Stimulated activated CD8-positive, alpha-beta memory T cell treated with anti-CD3 and anti-CD28 coated beads, Interleukin-4, amount 100 ng/mL, for 4 hours (primary cell): ENCODE results near the gene MTNR1B.

ENCODE experiments used
- DNase-seq, 2 donors: peaks; one replicate each; pipeline ENCODE4 v3.0.0-alpha.2; 2020; ENCODE audit warnings: low read depth in 2 of 2, low spot score in 1 of 2

MTNR1B gene

DNA sequence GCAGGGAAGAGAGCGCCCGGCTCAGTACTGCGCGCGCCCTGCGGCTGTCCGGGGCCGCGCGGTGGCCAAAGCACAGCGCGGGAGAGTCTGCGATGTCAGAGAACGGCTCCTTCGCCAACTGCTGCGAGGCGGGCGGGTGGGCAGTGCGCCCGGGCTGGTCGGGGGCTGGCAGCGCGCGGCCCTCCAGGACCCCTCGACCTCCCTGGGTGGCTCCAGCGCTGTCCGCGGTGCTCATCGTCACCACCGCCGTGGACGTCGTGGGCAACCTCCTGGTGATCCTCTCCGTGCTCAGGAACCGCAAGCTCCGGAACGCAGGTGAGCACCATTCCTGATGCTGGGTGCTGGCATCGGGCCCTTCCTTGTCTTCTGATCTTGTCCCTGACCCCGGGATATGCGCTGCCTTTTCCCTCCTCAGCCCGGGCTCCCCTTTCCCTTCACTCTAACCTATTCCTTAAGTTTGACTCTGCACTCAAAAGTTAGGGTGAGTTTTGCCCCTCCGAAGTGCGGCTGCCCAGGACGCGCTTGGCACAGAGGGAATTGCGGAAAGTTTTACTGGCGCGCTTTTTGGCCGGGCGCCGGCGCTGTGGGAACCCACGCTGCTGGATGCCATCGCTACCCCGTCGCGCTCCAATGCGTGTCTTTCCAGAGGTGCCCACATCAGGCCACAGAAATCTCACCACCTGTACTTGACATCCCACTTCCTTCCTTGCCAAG lies at the start of gene MTNR1B:
Gene MTNR1B (plus strand): TSS at position 18 of the 714 bp plus-strand sequence. CDS start 75 bp downstream, at position 93.
- no peak for DNase-seq

DNA sequence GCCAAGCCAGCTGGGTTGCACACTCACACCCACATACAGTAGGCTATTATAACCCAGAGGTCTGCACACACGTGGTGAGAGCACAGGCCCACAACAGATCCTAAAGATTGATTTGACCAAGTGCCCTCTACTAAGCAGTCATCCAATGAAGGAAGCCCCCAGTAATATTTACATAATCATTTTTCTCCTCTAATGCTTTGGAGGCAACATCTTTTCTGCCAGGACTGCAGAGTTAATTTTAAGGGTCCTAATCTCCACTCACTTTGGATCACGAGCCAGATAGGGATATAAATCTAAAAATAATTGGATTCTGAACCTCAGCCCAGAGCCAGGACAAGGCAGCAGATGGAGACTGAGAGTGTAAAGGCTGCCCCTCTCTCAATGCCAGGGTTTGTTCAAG lies 49.1 kb upstream of the MTNR1B start:
- no peak for DNase-seq

DNA sequence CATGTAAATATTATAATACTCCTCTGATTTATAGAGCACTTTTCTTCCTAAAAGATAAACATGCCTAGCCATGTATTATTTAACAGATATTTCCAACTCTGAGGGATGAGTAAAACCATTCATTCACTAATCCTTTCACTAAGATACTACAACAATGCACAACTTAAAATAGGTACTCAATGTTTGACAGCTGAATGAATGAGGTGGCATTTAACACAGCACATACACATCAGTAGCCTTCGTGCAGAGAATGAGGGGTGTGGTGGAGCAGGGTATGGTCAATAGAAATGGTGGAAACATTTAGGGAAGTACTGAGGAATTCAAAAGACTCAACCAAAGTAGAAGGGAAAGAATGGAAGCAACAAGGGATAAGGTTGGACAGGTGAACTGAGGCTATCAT lies 46.7 kb upstream of the MTNR1B start:
- no peak for DNase-seq

DNA sequence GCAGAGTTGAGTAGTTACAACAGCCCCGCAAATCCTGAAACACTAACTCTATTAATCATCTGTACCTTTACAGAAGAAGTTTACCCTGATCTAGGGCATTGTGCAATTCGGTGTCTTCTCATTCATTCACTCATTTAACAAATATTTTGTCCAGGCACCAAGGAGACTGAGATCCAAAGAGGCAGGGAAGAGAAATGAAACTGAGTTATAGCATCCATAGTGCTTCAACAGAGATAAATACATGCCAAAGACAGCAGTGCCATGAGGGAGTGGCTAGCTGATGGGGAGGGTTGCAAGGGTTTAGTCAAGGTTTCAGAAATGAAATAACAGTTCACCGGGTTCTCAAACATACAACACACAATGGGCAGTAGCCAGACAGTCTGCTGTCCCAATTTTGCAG lies 40.2 kb upstream of the MTNR1B start:
- DNase-seq, result no peak

DNA sequence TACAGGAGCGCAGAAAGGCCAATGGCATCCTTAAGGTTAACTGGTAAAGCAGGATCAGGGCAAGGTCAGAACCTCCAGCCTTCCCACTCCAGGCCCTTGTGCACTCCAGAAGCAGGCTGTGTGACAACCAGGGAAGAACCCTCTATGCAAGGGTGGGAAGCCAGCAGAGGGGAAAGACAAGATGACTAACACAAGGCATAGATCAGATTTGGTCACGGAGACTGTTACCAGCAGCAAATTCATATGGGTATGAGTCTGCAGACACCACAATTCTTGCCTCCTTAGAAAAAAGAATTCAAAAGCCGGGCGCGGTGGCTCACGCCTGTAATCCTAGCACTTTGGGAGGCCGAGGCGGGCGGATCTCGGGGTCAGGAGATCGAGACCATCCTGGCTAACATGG lies 39.8 kb upstream of the MTNR1B start:
- DNase-seq, result no peak

DNA sequence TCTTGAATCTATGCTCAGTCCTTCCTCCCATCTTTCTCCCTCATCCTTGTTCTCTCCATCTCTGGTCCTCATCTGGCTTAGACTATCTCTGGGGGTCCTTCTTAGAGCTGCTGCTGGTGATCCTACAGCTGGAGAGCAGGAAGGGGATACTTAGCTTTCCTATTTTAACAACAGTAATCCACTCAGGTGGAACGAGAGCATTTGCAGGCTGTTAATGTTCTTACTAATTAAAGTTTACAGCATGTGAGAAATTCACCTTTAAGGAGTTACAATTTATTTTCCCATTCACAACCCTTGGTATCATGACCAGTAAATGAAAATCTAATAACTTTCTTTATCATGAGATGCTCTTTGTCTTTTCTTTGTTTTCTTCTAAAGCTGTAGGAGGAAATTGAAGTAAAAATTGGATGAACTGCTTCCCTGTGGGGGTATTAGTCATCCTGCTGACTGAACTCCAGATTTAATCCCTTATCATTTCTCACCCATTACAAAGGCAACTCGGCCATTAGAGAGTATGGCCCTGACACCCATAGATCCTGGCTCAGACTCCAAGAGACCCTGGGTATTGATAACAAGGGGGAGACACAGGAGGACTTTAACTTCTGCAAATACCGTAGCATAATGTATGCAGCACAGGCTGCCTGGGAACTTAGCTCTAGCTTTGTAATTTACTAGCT lies 37.6 kb upstream of the MTNR1B start:
- DNase-seq, result no peak

DNA sequence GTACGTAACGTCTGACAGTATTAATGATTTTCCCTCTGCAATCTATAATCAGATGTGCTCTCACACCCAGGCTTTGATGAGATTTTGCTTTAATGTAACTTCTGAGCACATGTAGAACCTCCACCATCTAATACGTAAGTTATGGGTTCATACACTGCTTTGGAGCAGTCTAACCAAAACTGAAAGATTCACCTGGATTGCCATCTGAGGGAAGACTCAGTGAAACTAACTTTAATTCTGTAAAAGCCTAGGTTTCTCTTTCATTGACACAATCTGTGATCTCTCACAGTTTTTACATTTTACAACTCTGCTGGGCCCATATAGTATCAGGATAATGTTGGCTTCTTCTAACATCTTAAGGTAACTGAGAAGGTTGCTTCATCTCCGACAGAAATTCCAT lies 30.1 kb upstream of the MTNR1B start:
- no peak for DNase-seq

DNA sequence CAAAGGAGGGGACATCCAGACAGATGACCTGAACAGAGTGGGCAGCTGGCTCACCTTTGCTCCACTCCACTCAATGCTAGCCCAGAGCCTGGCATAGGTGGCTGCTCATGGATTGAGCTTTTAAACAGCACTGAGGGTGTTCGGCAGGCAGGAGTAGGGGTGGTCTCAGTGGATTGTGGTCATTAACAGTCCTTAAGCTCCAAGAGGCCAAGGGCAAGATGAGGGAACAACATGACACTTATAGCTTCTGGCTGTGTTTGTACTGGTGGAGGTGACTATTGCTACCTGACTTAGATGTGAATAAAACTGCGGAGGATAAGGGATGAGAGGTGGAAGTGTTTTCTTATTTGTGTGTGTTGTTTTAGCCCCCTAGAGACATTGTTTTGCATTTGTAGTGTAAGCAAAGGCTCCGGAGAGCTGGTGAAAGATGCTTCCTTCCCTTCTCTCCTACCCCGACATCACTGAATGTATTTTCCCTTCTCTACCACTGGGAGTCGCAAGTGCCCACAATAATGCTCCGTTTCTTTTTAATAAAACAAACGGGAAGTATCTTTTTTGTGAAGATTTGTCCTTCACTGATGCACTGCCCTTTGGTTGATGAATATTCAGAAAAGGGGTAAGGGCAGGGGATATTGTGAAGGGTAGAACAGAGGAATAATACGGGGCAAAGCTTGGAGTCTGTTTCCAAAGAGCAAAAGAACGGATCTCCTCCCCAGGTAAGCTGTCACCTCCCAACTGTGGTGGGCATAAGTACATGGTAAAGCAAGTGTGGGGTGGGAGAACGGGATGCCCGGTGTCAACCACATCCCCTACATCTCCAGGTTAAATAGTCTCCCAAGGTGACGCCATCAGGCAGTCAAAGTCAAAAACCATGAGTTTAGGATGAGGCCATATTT lies 27.5 kb upstream of the MTNR1B start:
- no peak for DNase-seq

DNA sequence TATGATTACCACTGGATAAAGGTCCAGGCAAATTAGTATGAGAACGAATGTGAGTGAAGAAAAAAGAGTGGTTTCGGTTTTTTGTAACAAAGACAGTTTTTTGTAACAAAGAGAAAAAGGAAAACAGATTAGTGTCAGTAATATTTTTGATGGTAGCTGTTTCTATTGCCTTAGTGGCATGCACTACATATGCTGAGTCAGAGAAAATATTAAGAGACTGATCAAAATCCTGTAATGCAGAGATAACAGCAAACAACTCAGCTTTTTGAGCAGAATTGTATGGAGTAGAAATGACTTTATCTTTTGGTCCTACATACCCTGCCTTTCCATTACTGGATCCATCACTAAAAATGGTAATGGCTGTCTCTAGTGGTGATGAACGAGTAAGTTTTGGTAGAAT lies 22.7 kb upstream of the MTNR1B start:
- no peak for DNase-seq

DNA sequence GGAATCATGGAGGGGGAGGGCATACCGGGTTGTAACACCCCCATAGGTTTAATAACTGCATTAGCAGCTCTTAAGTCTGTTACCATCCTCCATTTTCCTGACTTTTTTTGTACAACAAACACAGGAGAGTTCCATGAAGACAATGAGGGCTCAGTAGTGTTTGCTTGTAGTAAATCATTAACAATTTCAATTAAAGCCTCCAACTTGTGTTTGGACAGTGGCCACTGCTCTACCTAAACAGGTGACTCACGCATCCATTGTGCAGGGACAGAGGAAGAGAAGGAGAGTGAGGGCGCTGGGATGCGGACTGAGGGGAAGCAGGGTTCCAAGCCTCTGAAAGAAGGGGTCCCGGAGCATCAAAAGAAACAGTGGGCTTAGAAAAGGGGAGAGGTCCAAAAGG lies 21.3 kb upstream of the MTNR1B start:
- no peak for DNase-seq

DNA sequence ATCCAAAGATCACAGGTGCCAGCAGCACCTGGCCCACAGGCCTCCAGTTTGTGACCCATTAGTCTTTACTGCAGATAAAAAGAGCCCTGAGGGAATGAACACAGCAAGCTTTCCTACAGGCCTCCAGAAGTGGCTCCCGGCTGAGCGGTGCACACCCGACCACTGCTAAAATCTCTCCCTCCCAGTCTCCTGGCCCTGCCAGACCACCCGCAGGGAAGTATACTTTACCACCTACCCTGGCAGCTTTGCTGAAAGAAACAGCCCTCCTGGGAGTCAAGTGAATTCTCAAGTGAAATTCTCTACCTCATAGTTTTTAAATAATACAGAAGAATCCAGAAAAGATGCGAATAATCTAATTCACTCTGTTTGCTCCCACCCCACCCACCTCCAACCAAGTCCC lies 15.4 kb upstream of the MTNR1B start:
- no peak for DNase-seq

DNA sequence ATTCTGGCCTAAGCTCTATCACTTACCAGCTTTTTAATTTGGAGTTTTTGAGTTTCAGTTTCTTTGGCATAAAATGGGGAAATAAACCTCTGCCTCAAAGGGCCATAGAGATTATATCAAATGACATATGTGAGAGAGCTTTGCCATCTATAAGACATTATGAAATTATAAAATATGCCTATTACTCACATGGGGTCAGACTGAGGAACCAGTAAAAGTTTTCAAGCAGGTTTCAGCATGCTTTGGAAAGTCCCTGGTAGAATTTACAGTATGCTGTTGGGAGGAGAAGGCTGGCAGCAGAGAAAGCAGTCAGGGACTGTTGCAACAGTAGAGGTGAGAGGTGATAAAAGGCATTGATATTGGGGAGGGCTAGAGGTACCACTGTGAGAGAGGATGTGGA lies 13.6 kb upstream of the MTNR1B start:
- DNase-seq, result no peak

DNA sequence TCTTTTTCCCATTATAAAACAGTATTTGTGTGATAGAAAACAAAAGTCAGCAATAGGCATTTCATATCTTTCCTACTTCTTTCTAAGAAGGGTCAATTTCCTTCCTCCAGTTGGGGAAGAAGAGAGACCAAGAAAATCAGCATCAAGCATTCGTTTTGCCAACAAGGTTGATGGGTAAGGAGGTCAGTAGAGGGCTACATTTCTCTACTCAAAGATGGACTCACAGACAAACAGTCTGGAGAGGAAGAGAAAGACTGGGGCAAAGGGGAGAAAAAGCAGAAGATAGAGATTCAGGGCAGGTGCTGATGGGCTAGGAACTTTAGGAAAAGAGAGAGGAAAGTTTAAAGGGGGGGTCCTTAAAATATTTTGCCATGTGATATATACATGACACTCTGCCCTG lies 8.6 kb upstream of the MTNR1B start:
- DNase-seq, result no peak

DNA sequence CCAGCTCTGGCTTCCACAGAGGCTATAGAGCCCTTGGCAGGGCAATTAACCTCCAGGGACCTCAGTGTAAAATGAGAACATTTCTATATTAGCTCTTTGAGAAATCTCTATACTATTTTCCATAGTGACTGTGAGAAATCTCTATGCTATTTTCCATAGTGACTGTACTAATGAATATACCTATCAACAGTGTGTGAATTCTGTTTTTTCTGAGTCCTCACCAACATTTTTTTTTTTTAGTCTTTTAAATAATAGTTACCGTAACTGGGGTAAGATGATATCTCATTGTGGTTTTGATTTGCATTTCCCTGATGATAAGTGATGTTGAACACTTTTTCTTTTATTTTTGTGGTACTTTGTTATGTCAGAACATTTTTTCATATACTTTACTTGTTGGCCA lies 7.0 kb upstream of the MTNR1B start:
- no peak for DNase-seq

DNA sequence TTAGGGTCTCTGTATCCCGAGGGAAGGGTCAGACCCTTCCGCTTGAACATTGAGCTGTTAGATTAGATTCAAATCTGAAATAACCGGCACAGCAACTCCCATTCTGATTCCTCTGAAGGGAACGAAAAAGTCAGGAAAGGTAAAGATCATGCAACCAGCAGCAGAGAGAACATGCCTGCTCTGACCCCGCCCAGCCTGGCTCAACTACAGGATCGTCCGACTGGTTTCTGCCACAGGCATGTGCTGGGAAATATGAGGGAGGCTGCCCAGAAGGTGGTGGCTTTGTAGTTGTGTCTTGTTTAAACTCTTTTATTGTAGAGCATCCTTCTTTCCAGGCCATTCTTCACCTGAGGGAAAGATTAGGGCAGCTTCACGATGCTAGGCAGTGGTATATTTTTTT lies 5.0 kb upstream of the MTNR1B start:
- DNase-seq, result no peak

DNA sequence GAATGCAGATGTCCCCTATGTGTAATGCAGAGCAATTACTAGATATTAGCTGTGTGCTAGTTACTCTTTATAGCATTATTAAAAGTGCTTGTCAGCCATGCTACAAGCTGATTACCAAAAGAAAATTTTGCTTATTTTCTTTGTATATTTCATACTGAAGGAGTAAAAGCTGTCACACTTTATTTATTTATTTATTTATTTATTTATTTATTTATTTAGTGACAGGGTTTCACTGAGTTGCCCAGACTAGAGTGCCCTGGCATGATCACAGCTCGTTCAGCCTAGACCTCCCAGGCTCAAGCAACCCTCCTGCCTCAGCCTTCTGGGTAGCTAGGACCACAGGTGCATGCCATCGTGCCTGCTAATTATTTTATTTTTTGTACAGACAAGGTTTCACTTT lies 4.3 kb upstream of the MTNR1B start:
- DNase-seq, result no peak

DNA sequence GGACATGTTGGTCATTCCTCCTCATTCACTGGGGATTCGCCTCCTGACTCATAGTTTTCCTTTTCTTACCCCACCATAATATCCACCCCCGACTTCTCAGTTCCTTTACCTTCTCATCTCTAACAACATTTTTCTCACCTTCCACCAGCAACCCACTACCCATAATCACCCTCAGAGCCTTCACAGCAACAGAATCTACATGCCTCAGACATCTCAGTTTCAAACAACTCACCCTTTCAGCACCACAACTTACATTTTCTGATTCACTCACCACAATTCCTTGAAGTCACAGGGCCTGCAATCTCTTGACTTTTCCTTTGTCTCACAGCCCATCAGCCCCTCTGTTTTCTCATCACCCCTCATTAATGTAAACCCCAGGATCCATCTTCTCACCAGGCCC lies 2.3 kb upstream of the MTNR1B start:
- DNase-seq, result no peak

DNA sequence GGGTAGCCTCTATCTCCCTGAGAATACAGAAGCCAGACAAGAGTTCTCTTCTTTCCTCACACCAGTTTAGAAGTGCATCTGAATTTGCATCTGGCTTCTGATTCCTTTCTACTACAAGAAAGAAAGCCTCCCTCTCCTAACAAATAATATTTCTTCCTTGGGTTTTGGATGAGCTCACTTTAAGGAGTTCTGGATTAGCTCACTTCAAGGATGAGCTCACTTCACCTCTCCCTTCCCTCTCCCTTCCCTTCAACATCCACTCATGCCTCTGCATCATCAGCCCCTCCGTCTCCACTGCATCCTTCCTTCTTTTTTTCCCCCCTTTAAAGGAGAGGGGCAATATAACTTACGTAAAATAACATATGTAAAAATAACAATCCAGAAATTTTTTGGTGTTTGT lies 1.6 kb upstream of the MTNR1B start:
- DNase-seq, result no peak

DNA sequence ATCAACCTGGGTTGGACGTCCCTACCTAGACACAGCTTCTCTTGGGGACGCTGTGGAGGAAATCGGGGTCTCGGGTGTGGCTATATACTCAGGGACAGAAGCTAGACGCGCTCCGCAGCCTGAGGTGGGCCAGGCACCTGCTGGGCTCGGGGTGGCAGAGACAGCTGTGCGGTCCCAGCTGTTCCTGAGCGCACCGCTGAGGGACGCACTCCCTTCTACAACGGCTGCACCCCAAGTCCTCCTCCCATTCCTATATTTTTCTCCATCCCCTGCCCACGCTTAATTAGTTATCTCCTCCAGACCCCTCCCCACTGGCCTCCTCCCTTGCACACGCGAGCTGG lies 188 bp upstream of the MTNR1B start:
- DNase-seq, result no peak

DNA sequence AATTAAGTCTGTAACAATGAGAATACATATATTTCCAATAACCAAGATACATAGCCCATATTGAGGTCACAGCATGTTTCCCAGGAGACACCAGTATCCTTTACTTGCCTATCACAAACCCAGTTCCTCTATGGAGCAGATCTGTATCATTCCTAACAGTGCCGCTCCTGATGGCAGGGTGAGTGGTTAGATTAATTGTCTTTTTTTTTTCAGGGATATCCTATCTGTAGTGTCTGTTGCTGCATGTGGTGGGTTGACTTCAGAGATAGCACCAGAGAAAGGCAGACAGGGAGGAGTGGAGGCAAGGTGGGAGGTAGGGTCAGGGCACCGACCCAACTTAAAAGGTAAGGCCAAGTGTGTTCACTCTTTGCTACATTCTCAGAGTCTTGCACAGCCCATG lies 2.8 kb downstream of the MTNR1B start:
- DNase-seq, result no peak

DNA sequence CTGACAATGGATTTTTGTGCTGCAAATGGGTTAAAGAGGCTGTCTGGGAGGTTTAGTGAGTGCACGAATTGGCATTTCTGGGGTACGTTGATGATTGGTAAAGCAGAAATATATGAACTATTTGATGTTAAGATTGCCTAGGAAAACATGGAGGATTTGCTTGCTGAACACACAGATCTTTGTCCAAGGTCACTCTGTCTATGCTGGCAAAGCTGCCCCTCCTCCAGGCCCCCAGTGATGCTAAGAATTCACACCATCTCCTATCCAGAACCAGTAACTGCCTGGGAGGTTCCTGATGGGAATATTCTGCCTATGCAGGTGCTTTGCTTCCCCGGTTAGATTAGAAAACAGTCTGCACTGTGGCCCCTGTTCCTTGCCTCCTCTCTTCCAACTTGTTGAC lies 5.8 kb downstream of the MTNR1B start:
- DNase-seq, result no peak

DNA sequence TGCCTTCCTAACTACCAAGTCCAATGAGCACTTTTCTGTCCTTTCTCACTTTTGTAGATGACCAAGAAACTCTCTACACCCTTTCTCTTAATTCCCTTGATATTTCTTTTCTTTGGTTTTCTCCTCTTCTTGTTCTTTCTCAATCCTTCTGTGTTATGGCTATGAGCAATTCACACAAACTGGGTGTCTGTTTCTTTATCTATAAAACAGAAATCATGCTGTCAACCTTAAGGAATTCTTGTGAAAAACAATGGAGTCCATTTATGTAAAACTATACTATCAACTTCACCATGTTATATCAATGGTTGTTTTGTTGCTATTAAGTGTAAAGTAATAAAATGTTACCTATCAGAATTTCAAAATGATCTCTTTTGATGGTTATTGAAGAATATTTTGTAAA lies 7.2 kb downstream of the MTNR1B start:
- no peak for DNase-seq
